Effector memory CD4-positive, alpha-beta T cell (primary cell): Measurements from ENCODE around the gene GNG2.
"Not testable (repeated sequence)": the region's sequence is repeated elsewhere in the genome, so short reads cannot be mapped to it uniquely, and the experiment has no call there.

ENCODE experiments used
- DNase-seq, 3 donors: peaks; one replicate each; pipeline ENCODE4 v3.0.0-alpha.2; 2020
- H3K27ac ChIP-seq: 2 replicates; pipeline ENCODE4 v1.7.0; 2013; ENCODE audit warnings: mild to moderate bottlenecking, low read length, moderate library complexity; ENCODE audit not compliant: insufficient read depth, poor library complexity, severe bottlenecking
- H3K27me3 ChIP-seq: replicated peaks from 2 replicates; pipeline ENCODE4 v1.7.0; 2013; ENCODE audit warnings: mild to moderate bottlenecking, low read length; ENCODE audit not compliant: insufficient read depth, control insufficient read depth, poor library complexity, severe bottlenecking
- H3K36me3 ChIP-seq: 2 replicates; pipeline ENCODE4 v1.7.0; 2013; ENCODE audit warnings: mild to moderate bottlenecking, low read length, moderate library complexity; ENCODE audit not compliant: control insufficient read depth, insufficient read depth
- H3K4me1 ChIP-seq: 2 replicates; pipeline ENCODE4 v1.7.0; 2013; ENCODE audit warnings: low read length, mild to moderate bottlenecking; ENCODE audit not compliant: control insufficient read depth, insufficient read depth, poor library complexity, severe bottlenecking
- H3K4me3 ChIP-seq: 2 replicates; pipeline ENCODE4 v1.7.0; 2013; ENCODE audit warnings: low read length, low read depth, mild to moderate bottlenecking; ENCODE audit not compliant: insufficient read depth, poor library complexity, severe bottlenecking
- H3K9me3 ChIP-seq: 2 replicates; pipeline ENCODE4 v1.7.0; 2013; ENCODE audit warnings: mild to moderate bottlenecking, low read length, moderate library complexity; ENCODE audit not compliant: control insufficient read depth

Gene GNG2

DNA sequence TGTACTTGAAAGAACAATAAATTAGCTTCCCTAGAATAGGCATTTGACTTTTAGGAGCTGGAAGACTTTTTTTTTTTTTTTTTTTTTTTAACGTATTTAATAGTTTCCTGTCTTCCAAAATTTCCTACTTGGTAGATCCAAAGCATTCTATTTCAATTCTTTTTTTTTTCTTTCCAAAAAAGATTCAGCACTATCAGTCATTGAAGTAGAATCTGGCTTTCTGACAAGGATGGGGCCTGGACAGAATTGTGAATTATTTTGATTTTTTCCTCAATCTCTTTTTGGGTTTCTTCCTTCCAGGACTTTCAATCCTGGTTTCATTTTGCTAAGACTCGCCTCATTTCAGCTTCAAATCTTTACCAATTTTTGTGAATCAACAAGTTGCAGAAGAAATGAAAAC is 21.2 kb downstream of the GNG2 start:
- Histone ChIP-seq H3K27ac (no peak overlapping the region), H3K36me3 (peaks cover 3% of the 10 kb centered on the region), H3K4me3 (no peak overlapping the region), H3K27me3 (no peaks in the 10 kb centered on the region), H3K4me1 (peaks cover 16% of the 10 kb centered on the region), H3K9me3 (no peaks in the 10 kb centered on the region)
- DNase-seq, result no peak

- peaks cover 17% of the 10 kb centered on the region for H3K4me1 ChIP-seq
- H3K9me3 ChIP-seq, result no peaks in the 10 kb centered on the region
- no peaks in the 10 kb centered on the region for H3K27me3 ChIP-seq
- H3K4me3 ChIP-seq, result no peak overlapping the region
- DNase-seq, result no peak
- H3K36me3 ChIP-seq, result peaks cover 3% of the 10 kb centered on the region
- no peak overlapping the region for H3K27ac ChIP-seq
These were observed 22.8 kb downstream of the GNG2 start for GRCh38 chr14:51883232-51883631.

GRCh38 chr14:51884086-51884927 is 23.9 kb downstream of the GNG2 start:
- Histone ChIP-seq H3K4me1 (peaks cover 26% of the 10 kb centered on the region), H3K4me3 (no peak overlapping the region), H3K9me3 (no peaks in the 10 kb centered on the region), H3K27ac (no peak overlapping the region), H3K27me3 (no peaks in the 10 kb centered on the region), H3K36me3 (no peaks in the 10 kb centered on the region)
- no peak for DNase-seq

DNA sequence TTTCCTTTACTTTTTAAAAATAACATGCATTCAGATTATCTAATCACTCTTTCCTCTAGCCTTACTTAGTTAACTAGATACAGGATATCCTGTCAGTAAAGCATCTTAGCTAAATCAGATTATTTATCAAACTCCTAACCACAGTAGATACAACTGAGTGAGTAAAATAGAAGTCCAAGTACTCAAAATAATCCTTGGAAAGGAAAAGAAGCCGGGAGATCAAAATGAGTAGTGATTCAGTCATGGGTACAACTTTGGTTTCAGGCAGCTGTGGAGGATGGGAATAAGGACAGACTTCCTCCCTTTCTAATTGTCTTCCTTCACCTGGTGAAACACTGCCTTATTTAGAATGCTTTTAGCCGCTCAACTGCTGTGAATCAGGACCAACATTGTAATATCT is 29.4 kb downstream of the GNG2 start:
- H3K27ac ChIP-seq, result peak overlapping the region; percentile 18
- H3K9me3 ChIP-seq, result no peaks in the 10 kb centered on the region
- no peak overlapping the region for H3K4me3 ChIP-seq
- H3K27me3 ChIP-seq, result no peaks in the 10 kb centered on the region
- peaks cover 31% of the 10 kb centered on the region for H3K4me1 ChIP-seq
- H3K36me3 ChIP-seq, result no peaks in the 10 kb centered on the region
- DNase-seq, result no peak

- H3K27ac ChIP-seq, result no peak overlapping the region
- no peaks in the 10 kb centered on the region for H3K27me3 ChIP-seq
- H3K4me1 ChIP-seq, result peaks cover 17% of the 10 kb centered on the region
- DNase-seq, result no peak
- no peaks in the 10 kb centered on the region for H3K9me3 ChIP-seq
- peaks cover 7% of the 10 kb centered on the region for H3K36me3 ChIP-seq
- H3K4me3 ChIP-seq, result no peak overlapping the region
These were observed 33.8 kb downstream of the GNG2 start for GRCh38 chr14:51894250-51894649.

DNA sequence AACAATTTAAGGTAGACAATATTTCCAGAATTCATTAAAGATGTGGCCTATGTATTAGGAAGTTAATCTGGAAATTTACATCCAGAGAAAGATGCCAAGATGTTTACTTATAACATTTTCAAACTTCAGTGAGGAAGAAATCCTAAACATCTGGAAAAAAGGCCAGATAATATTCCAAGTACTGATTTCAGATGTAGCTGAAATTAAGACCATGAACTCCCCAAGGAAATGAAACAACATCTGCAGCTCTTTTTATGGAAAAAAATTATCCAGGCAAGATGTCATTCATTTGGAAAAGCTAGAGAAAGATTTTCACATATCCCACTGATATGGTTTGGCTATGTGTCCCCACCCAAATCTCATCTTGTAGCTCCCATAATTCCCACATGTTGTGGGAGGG is 35.0 kb downstream of the GNG2 start:
- H3K4me3 ChIP-seq, result no peak overlapping the region
- H3K9me3 ChIP-seq, result no peaks in the 10 kb centered on the region
- H3K4me1 ChIP-seq, result peaks cover 6% of the 10 kb centered on the region
- H3K36me3 ChIP-seq, result peaks cover 7% of the 10 kb centered on the region
- H3K27ac ChIP-seq, result no peak overlapping the region
- DNase-seq, result no peak
- no peaks in the 10 kb centered on the region for H3K27me3 ChIP-seq

- no peak for DNase-seq
- no peak overlapping the region for H3K27ac ChIP-seq
- H3K27me3 ChIP-seq, result no peaks in the 10 kb centered on the region
- peaks cover 7% of the 10 kb centered on the region for H3K4me1 ChIP-seq
- peaks cover 7% of the 10 kb centered on the region for H3K36me3 ChIP-seq
- H3K9me3 ChIP-seq, result no peaks in the 10 kb centered on the region
- H3K4me3 ChIP-seq, result no peak overlapping the region
These were observed 37.5 kb downstream of the GNG2 start for GRCh38 chr14:51897791-51898355.

DNA sequence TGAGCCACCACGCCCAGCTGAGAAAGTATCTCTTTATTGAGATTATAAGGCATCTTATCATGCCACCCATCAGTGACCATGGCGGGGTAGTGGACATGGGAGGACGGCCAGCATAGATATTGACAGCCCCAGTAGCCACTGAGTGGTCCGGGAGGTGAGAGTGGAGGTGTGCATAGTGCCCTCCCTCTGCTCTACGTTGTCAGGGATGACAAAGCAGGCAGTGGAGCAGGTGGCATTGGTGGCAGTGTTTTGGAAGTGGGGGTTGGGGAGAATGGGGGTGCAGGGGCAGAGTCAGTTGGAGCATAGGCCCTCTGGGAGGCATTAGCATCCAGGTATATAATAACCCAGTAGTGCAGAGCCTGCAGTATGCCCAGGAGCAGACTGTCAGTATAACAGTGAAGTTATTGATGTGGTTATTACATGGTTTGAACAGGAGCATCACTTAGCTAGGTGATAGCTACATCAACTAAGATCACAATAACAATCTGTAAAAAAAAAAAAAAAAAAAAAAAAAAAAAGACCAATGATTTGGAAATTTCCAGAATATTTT is 41.1 kb downstream of the GNG2 start:
- Histone ChIP-seq H3K27me3 (no peaks in the 10 kb centered on the region), H3K27ac (no peak overlapping the region), H3K4me1 (peaks cover 18% of the 10 kb centered on the region), H3K4me3 (no peak overlapping the region), H3K36me3 (peaks cover 20% of the 10 kb centered on the region), H3K9me3 (no peaks in the 10 kb centered on the region)
- peak in 1 of 3 donors; percentile 11 for DNase-seq

DNA sequence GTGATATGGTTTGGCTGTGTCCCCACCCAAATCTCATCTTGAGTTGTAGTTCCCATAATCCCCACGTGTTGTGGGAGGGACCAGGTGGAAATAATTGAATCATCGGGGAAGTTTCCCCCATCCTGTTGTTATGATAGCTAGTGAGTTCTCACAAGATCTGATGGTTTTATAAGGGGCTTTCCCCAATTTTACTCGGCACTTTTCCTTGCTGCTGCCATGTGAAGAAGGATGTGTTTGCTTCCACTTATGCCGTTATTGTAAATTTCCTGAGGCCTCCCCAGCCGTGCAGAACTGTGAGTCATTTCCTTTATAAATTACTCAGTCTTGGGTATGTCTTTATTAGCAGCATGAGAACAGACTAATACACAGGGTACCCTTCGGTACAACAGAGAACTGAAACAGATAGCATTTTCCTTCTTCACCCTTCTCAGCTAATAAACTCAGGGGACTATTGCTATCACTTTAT is 45.3 kb downstream of the GNG2 start:
- H3K27me3 ChIP-seq, H3K9me3 ChIP-seq, H3K4me3 ChIP-seq: not testable (repeated sequence)
- peak; percentile 24 to 55 (median 48) for DNase-seq
- Histone ChIP-seq H3K4me1 (peaks cover 19% of the 10 kb centered on the region), H3K27ac (peak overlapping the region; percentile 72), H3K36me3 (peaks cover 13% of the 10 kb centered on the region)

DNA sequence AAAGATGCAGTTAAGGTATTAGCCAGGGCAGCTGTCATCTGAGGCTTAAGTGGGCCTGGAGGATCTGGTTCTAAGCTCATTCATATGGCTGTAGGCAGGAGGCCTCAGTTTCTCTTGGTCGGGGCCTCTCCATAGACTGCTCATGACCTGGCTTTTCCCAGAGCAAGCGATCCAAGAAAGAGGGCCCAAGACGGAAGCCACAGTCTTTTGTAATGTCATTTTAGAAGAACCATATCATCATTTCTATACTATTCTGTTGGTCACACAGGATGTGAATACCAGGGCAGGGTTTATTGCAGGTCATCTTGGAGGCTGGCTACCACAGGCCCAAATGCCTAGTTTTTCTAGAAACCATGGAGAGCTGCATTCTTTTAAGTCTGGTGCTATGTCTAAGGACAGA is 47.7 kb downstream of the GNG2 start:
- Histone ChIP-seq H3K4me1 (peaks cover 27% of the 10 kb centered on the region), H3K9me3 (no peaks in the 10 kb centered on the region), H3K27me3 (no peaks in the 10 kb centered on the region), H3K27ac (no peak overlapping the region), H3K4me3 (no peak overlapping the region), H3K36me3 (peaks cover 13% of the 10 kb centered on the region)
- DNase-seq, result no peak
